ENCODE results near the gene COG5. TPM values are rescaled to one million over a fixed set of nuclear protein-coding genes. Genes with fewer than 3 reads are reported as not detected.
A peak's percentile ranks its signal among the peaks of the same experiment; 100 is the strongest.

The COG5 gene
- total and polyA plus RNA-seq, 9 of the 15 experiments (the other 6 are each of a cell fraction or from before 2014, with no cell fraction given): 15.3 to 75.1 (median 56.4) TPM

- TF ChIP-seq, protein P1, sequence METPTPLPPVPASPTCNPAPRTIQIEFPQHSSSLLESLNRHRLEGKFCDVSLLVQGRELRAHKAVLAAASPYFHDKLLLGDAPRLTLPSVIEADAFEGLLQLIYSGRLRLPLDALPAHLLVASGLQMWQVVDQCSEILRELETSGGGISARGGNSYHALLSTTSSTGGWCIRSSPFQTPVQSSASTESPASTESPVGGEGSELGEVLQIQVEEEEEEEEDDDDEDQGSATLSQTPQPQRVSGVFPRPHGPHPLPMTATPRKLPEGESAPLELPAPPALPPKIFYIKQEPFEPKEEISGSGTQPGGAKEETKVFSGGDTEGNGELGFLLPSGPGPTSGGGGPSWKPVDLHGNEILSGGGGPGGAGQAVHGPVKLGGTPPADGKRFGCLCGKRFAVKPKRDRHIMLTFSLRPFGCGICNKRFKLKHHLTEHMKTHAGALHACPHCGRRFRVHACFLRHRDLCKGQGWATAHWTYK (CRISPR knock-in tag; IDR thresholded peaks at IDR 0.05): 0 out of 2 replicates have a peak, but pooled peaks have one; percentile 37
- no peak for TF ChIP-seq ZNF232 (CRISPR knock-in tag; IDR thresholded peaks at IDR 0.05)
- TF ChIP-seq TAL1 (IDR thresholded peaks at IDR 0.05): peak; percentile 79
- TF ChIP-seq GTF2E2 (tag; IDR thresholded peaks at IDR 0.05): no peak
- TF ChIP-seq ZNF23 (CRISPR knock-in tag; IDR thresholded peaks at IDR 0.05): 0 out of 2 replicates have a peak, but pooled peaks have one; percentile 54
- TF ChIP-seq CBX1 (IDR thresholded peaks at IDR 0.05; ENCODE audit: low read depth): no peak
- no peak for TF ChIP-seq ZNF384 (IDR thresholded peaks at IDR 0.05; ENCODE audit: low read depth, low read length)
- TF ChIP-seq CBFA2T2 (conservative IDR thresholded peaks at IDR 0.05): peak; percentile 81
- TF ChIP-seq, protein P2, sequence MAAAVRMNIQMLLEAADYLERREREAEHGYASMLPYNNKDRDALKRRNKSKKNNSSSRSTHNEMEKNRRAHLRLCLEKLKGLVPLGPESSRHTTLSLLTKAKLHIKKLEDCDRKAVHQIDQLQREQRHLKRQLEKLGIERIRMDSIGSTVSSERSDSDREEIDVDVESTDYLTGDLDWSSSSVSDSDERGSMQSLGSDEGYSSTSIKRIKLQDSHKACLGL (CRISPR knock-in tag; IDR thresholded peaks at IDR 0.05; ENCODE audit: borderline replicate concordance, poor library complexity, severe bottlenecking): no peak
- TF ChIP-seq TBP (optimal IDR thresholded peaks at IDR 0.05; ENCODE audit: low read depth, low read length): peak; percentile 88
- TF ChIP-seq, protein P3, sequence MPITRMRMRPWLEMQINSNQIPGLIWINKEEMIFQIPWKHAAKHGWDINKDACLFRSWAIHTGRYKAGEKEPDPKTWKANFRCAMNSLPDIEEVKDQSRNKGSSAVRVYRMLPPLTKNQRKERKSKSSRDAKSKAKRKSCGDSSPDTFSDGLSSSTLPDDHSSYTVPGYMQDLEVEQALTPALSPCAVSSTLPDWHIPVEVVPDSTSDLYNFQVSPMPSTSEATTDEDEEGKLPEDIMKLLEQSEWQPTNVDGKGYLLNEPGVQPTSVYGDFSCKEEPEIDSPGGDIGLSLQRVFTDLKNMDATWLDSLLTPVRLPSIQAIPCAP (CRISPR knock-in tag; IDR thresholded peaks at IDR 0.05; ENCODE audit: borderline replicate concordance): no peak
- TF ChIP-seq FOXM1 (IDR thresholded peaks at IDR 0.05; ENCODE audit: low read depth): peak; percentile 85
- TF ChIP-seq FOXM1 (CRISPR knock-in tag; IDR thresholded peaks at IDR 0.05; ENCODE audit: low read depth): no peak
- TF ChIP-seq, protein P4, sequence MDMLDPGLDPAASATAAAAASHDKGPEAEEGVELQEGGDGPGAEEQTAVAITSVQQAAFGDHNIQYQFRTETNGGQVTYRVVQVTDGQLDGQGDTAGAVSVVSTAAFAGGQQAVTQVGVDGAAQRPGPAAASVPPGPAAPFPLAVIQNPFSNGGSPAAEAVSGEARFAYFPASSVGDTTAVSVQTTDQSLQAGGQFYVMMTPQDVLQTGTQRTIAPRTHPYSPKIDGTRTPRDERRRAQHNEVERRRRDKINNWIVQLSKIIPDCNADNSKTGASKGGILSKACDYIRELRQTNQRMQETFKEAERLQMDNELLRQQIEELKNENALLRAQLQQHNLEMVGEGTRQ (CRISPR knock-in tag; IDR thresholded peaks at IDR 0.05): no peak
- TF ChIP-seq SRSF1 (IDR thresholded peaks at IDR 0.05; ENCODE audit: low read depth, low read length): no peak
- no peak for TF ChIP-seq NFATC3 (IDR thresholded peaks at IDR 0.05)
- peak; percentile 89 for TF ChIP-seq EP300 (IDR thresholded peaks at IDR 0.05; ENCODE audit: low read length)
- TF ChIP-seq CBFB (CRISPR knock-in tag; IDR thresholded peaks at IDR 0.05): no peak
- peak; percentile 87 for TF ChIP-seq TEAD4 (IDR thresholded peaks at IDR 0.05; ENCODE audit: low read length)
- no peak for TF ChIP-seq TEAD4 (CRISPR knock-in tag; IDR thresholded peaks at IDR 0.05; ENCODE audit: borderline replicate concordance)
- no peak for TF ChIP-seq WHSC1 (IDR thresholded peaks at IDR 0.05; ENCODE audit: low read length)
- TF ChIP-seq E2F8 (IDR thresholded peaks at IDR 0.05; ENCODE audit: low read depth, partially characterized antibody): peak; percentile 17
- no peak for TF ChIP-seq RFX7 (CRISPR knock-in tag; IDR thresholded peaks at IDR 0.05)
- TF ChIP-seq MBD2 (IDR thresholded peaks at IDR 0.05; ENCODE audit: borderline replicate concordance, low read depth): peak; percentile 58; the same call in 1 of the 2 replicates
- no peak for TF ChIP-seq SETDB1 (IDR thresholded peaks at IDR 0.05; ENCODE audit: low read length)
Observed at GRCh38 chr7:107318523-107319160, 245.1 kb downstream of the COG5 start (continued).
